Common myeloid progenitor, CD34-positive (primary cell): ENCODE measurements around the gene CDK2. TPM values are rescaled to one million over a fixed set of nuclear protein-coding genes. Genes with fewer than 3 reads are reported as not detected.
"Not testable (repeated sequence)": the region's sequence is repeated elsewhere in the genome, so short reads cannot be mapped to it uniquely, and the experiment has no call there.

Experiments
- CTCF ChIA-PET: fragments of 350-600 bp; sonication (Branson Sonifier 250); formaldehyde crosslinking; loops from one replicate; lab custom pipeline; 2021; ENCODE audit warnings: antibody characterized with exemption; lab: Charles Lee
- POLR2A ChIA-PET: fragments of 350-600 bp; sonication (Branson Sonifier 250); formaldehyde crosslinking; loops from one replicate; lab custom pipeline; 2021; ENCODE audit warnings: antibody characterized with exemption; lab: Charles Lee
- DNase-seq, 3 donors: peaks; one replicate each; pipeline versions ENCODE4 v3.0.0 to v3.0.0-alpha.2; 2013
- H3K27ac ChIP-seq, 2 experiments: 1 replicate in 1 of 2; 2 replicates in 1 of 2; pipeline ENCODE4 v1.7.0; 2013; ENCODE audit warnings: inconsistent platforms in 2 of 2, low read length in 2 of 2, mild to moderate bottlenecking in 2 of 2, low read depth in 1 of 2, moderate library complexity in 1 of 2; ENCODE audit not compliant: severe bottlenecking in 2 of 2, insufficient read depth in 1 of 2, poor library complexity in 1 of 2
- H3K27me3 ChIP-seq, 5 experiments: replicated peaks in 2 of 5; 1 replicate in 3 of 5; 2 replicates in 2 of 5; pipeline versions ENCODE4 v1.6.1 to v1.7.0; 2013; ENCODE audit warnings: low read length in 4 of 5, mild to moderate bottlenecking in 2 of 5, moderate library complexity in 2 of 5, inconsistent platforms in 1 of 5; ENCODE audit not compliant: insufficient read depth in 5 of 5, control insufficient read depth in 4 of 5
- H3K36me3 ChIP-seq, 4 experiments: 1 replicate in 2 of 4; 2 replicates in 2 of 4; pipeline versions ENCODE4 v1.6.1 to v1.7.0; 2013; ENCODE audit warnings: low read length in 3 of 4, control low read depth in 1 of 4, mild to moderate bottlenecking in 1 of 4; ENCODE audit not compliant: control insufficient read depth in 4 of 4, insufficient read depth in 4 of 4
- H3K4me1 ChIP-seq, 4 experiments: 1 replicate in 3 of 4; 2 replicates in 1 of 4; pipeline versions ENCODE4 v1.6.1 to v1.7.1; 2013; ENCODE audit warnings: low read length in 3 of 4, mild to moderate bottlenecking in 3 of 4, control low read depth in 1 of 4, inconsistent platforms in 1 of 4, moderate library complexity in 1 of 4; ENCODE audit not compliant: control insufficient read depth in 4 of 4, insufficient read depth in 4 of 4; ENCODE audit errors: control extremely low read depth in 1 of 4
- H3K4me3 ChIP-seq, 7 experiments: 1 replicate in 4 of 7; 2 replicates in 3 of 7; pipeline versions ENCODE4 v1.5.1 to v1.7.0; 2013; ENCODE audit warnings: mild to moderate bottlenecking in 7 of 7, low read length in 6 of 7, moderate library complexity in 6 of 7, inconsistent platforms in 2 of 7, low read depth in 2 of 7, control low read depth in 1 of 7; ENCODE audit not compliant: insufficient read depth in 4 of 7, control insufficient read depth in 1 of 7; ENCODE audit errors: extremely low read depth in 1 of 7
- H3K9me3 ChIP-seq, 5 experiments: 1 replicate in 4 of 5; 2 replicates in 1 of 5; pipeline versions ENCODE4 v1.6.1 to v1.7.1; 2013; ENCODE audit warnings: low read length in 4 of 5, mild to moderate bottlenecking in 2 of 5, inconsistent platforms in 1 of 5, low read depth in 1 of 5, moderate library complexity in 1 of 5; ENCODE audit not compliant: control insufficient read depth in 4 of 5, insufficient read depth in 2 of 5; ENCODE audit errors: control extremely low read depth in 1 of 5
- WGBS: methylation state at CpG from one replicate; pipeline ENCODE4 v1.1.5; 2013; ENCODE audit not compliant: insufficient coverage; 5-methylcytosine and 5-hydroxymethylcytosine counted together
- polyA plus RNA-seq: library from polyadenylated mRNA; unstranded; fragments of 120-200 nt; gene quantifications from one replicate; pipeline ENCODE4 v1.2.1, GENCODE V29; 2013

The CDK2 gene
- 46.5 TPM for polyA plus RNA-seq

DNA sequence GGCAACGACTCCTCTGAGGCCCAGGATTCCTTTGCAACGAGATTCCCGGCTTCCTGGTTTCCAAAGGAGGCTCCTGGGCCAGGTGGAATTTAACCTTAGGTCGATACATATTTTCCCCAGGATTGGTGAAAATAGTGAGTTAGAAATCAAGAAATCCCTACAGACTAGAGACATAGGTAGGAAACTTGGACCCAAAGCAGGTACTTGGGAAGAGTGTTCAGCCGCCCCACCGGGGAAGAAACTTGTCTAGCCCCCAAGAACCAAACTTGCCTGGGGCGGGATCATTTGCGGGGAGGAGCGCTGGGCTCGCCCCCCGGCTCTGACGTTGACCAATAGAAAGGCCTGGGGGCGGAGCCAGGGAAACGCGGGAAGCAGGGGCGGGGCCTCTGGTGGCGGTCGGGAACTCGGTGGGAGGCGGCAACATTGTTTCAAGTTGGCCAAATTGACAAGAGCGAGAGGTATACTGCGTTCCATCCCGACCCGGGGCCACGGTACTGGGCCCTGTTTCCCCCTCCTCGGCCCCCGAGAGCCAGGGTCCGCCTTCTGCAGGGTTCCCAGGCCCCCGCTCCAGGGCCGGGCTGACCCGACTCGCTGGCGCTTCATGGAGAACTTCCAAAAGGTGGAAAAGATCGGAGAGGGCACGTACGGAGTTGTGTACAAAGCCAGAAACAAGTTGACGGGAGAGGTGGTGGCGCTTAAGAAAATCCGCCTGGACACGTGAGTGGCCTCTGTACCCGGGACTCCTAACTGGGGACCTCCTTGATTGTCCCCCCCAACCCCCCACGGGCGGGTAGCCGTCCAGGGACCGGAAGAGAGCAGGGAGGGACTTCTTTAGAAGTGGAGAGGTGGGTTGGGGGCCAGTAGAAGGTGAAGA is at the start of gene CDK2:
Gene CDK2 (plus strand): TSS at position 423 of the 874 bp plus-strand sequence. CDS start 179 bp downstream, at position 602.
- Histone ChIP-seq H3K36me3 (peaks cover 2 to 36% (median 8%) of the 10 kb centered on the region in 4 experiments), H3K27ac (peak within 1 kb of the TSS; percentile 42 to 81), H3K27me3 (no peaks in the 10 kb centered on the region), H3K4me3 (peak within 1 kb of the TSS; percentile 83 to 97 (median 87)), H3K9me3 (no peaks in the 10 kb centered on the region), H3K4me1 (peaks cover 10 to 22% (median 17%) of the 10 kb centered on the region in 4 experiments)
- POLR2A ChIA-PET = no interaction called here
- DNase-seq = peak; percentile 79 to 80 (median 79)
- WGBS = under 1% methylated on average over 32 of the region's 45 CpGs
- CTCF ChIA-PET = interaction anchor here (1.9 kb wide), 1 partner anchor 62 kb away, joined by 5 read pairs; no protein-coding TSS in a partner anchor

DNA sequence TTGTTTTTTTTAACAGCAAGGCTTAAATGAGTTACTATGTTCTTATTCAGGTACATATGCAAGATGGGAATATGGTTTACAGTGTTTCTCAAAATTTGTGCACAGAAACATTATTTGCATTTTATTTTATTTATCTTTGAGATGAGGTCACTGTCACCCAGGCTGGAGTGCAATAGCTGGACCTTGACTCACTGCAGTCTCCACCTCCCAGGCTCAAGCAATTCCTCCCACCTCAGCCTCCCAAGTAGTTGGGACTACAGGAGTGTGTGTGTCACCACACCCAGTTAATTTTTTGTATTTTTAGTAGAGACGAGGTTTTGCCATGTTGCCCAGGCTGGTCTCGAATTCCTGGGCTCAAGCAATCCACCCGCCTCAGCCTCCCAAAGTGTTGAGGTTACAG is 47.6 kb upstream of the CDK2 start:
- POLR2A ChIA-PET, H3K27ac ChIP-seq, H3K4me3 ChIP-seq, H3K4me1 ChIP-seq, H3K27me3 ChIP-seq, DNase-seq, H3K9me3 ChIP-seq: not testable (repeated sequence)
- H3K36me3 ChIP-seq = peaks cover 0 to 32% (median 6%) of the 10 kb centered on the region in 4 experiments
- CTCF ChIA-PET = interaction anchor here (5.7 kb wide), 1 partner anchor 8 kb away, joined by 31 read pairs; the partner anchor contains the start of gene PYM1
- no CpG with 5 or more reads among the region's 3 CpGs for WGBS

- ChIA-PET CTCF (no interaction called here), POLR2A (no interaction called here)
- no peak overlapping the region for H3K4me3 ChIP-seq
- H3K9me3 ChIP-seq = no peaks in the 10 kb centered on the region
- DNase-seq = no peak
- H3K4me1 ChIP-seq = peaks cover 8 to 18% (median 10%) of the 10 kb centered on the region in 4 experiments
- no peak overlapping the region for H3K27ac ChIP-seq
- H3K36me3 ChIP-seq = peaks cover 0 to 36% (median 7%) of the 10 kb centered on the region in 4 experiments
- WGBS = 100% methylated on average over 1 of the region's 3 CpGs
- H3K27me3 ChIP-seq = no peaks in the 10 kb centered on the region
Measured at GRCh38 chr12:55922126-55922525, 44.5 kb upstream of the CDK2 start.

DNA sequence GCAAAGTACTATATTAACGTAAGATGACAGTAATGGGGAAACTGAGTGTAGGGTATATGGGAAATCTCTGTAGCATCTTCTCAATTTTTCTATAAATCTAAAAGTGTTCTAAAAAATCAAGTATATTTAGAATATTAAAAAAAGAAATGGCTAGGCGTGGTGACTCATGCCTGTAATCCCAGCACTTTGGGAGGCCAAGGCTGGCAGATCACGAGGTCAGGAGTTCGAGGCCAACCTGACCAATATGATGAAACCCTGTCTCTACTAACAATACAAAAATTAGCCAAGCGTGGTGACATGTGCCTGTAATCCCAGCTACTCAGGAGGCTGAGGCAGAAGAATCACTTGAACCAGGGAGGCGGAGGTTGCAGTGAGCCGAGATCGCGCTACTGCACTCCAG is 43.0 kb upstream of the CDK2 start:
- H3K27ac ChIP-seq, H3K4me3 ChIP-seq, H3K9me3 ChIP-seq, DNase-seq, CTCF ChIA-PET, POLR2A ChIA-PET, H3K27me3 ChIP-seq: not testable (repeated sequence)
- Histone ChIP-seq H3K4me1 (peaks cover 12 to 29% (median 18%) of the 10 kb centered on the region in 4 experiments), H3K36me3 (peaks cover 0 to 36% (median 7%) of the 10 kb centered on the region in 4 experiments)
- 94% methylated on average over 6 of the region's 9 CpGs for WGBS

DNA sequence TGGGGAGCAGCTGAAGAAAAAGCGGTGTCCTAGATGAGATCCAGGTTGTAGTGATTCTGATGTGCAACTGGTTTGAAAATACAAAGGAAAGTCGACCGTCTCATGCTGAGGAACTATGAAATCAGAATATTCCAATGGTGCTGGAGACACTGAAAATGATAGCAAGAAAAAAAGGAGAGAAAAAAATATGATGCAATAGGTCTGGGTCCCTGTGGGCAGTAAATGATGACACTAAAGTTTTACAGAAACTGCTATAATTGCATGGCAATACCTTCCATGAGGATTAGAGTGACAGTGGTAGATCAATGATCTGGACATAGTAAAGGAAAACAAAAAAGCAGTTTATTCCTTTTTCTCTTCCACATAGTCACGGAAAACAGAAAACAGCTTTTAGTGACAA is 41.3 kb upstream of the CDK2 start:
- DNase-seq = no peak
- Histone ChIP-seq H3K9me3 (no peaks in the 10 kb centered on the region), H3K36me3 (peaks cover 0 to 36% (median 7%) of the 10 kb centered on the region in 4 experiments), H3K27ac (peak overlapping the region in 1 of 2 experiments; percentile 4), H3K27me3 (no peaks in the 10 kb centered on the region), H3K4me3 (peak overlapping the region in 3 of 7 experiments; percentile 4 to 100 (median 100)), H3K4me1 (peaks cover 23 to 46% (median 35%) of the 10 kb centered on the region in 4 experiments)
- WGBS = 94% methylated on average over 3 of the region's 4 CpGs
- ChIA-PET POLR2A (no interaction called here), CTCF (interaction anchor here (0.9 to 4.5 kb wide), 10 partner anchors 9 to 187 kb away, joined by 3 to 31 read pairs (median 7); partner anchors contain the start of gene DNAJC14)

GRCh38 chr12:55925870-55926737 is 40.5 kb upstream of the CDK2 start:
- Histone ChIP-seq H3K4me1 (peaks cover 23 to 54% (median 42%) of the 10 kb centered on the region in 4 experiments), H3K27me3 (no peaks in the 10 kb centered on the region), H3K36me3 (peaks cover 0 to 30% (median 7%) of the 10 kb centered on the region in 4 experiments), H3K4me3 (peak overlapping the region; percentile 83 to 100 (median 99)), H3K27ac (peak overlapping the region; percentile 90 to 97), H3K9me3 (no peaks in the 10 kb centered on the region)
- no peak for DNase-seq
- 5% methylated on average over 5 of the region's 10 CpGs for WGBS
- ChIA-PET CTCF (interaction anchor here (0.6 to 4.5 kb wide), 22 partner anchors 10 to 187 kb away, joined by 3 to 31 read pairs (median 4); partner anchors contain the start of genes DNAJC14, ORMDL2 and SARNP), POLR2A (interaction anchor here (0.6 to 3.2 kb wide), 3 partner anchors 14 to 96 kb away, joined by 3 to 13 read pairs (median 3); partner anchors contain the start of gene DNAJC14)
